GM12878 (cell line): ENCODE data around the gene CD55. TPM values are rescaled to one million over a fixed set of nuclear protein-coding genes. Genes with fewer than 3 reads are reported as not detected.

Experiments
- CBFB ChIP-seq: IDR thresholded peaks from 2 replicates; pipeline ENCODE4 v1.6.1; 2016; ENCODE audit warnings: antibody characterized with exemption, low read depth
- CBX3 ChIP-seq: fragments of 200-600 bp; sonication (generic); IDR thresholded peaks from 2 replicates; pipeline ENCODE4 v1.6.1; 2016; ENCODE audit warnings: low read depth, borderline replicate concordance
- HDAC6 ChIP-seq: fragments of 200-600 bp; sonication (generic); IDR thresholded peaks from one replicate; pipeline ENCODE4 v1.8.0; 2017; ENCODE audit warnings: antibody characterized with exemption; ENCODE audit not compliant: unreplicated experiment
- KDM1A ChIP-seq: fragments of 200-600 bp; sonication (generic); IDR thresholded peaks from 2 replicates; pipeline ENCODE4 v1.6.1; 2016; ENCODE audit warnings: borderline replicate concordance
- MEF2A ChIP-seq: IDR thresholded peaks from 2 replicates; pipeline ENCODE4 v1.6.1; 2011; ENCODE audit warnings: low read depth, mild to moderate bottlenecking, low read length, moderate library complexity; ENCODE audit not compliant: insufficient read depth
- MXI1 ChIP-seq: fragments of 150-350 bp; IDR thresholded peaks from 2 replicates; pipeline ENCODE4 v1.6.1; 2011; ENCODE audit warnings: low read depth, mild to moderate bottlenecking, inconsistent platforms, low read length, improper control_type of control experiment
- NKRF ChIP-seq: fragments of 450-650 bp; conservative IDR thresholded peaks from 2 replicates; pipeline ENCODE4 v1.6.1; 2017; ENCODE audit warnings: mild to moderate bottlenecking, moderate library complexity
- PAX5 ChIP-seq: IDR thresholded peaks from 2 replicates; pipeline ENCODE4 v1.6.1; 2011; ENCODE audit warnings: low read depth, low read length, borderline replicate concordance
- SPI1 ChIP-seq: IDR thresholded peaks from 2 replicates; pipeline ENCODE4 v1.6.1; 2011; ENCODE audit warnings: low read depth, mild to moderate bottlenecking, low read length, moderate library complexity, borderline replicate concordance; ENCODE audit not compliant: insufficient read depth
- STAT1 ChIP-seq: fragments of 450-650 bp; conservative IDR thresholded peaks from 2 replicates; pipeline ENCODE4 v1.6.1; 2014; ENCODE audit warnings: antibody characterized with exemption, mild to moderate bottlenecking
- TBL1XR1 ChIP-seq: IDR thresholded peaks from 2 replicates; pipeline ENCODE4 v1.6.1; 2012; ENCODE audit warnings: low read depth, low read length, improper control_type of control experiment
- USF1 ChIP-seq: IDR thresholded peaks from 2 replicates; pipeline ENCODE4 v1.6.1; 2011; ENCODE audit warnings: borderline replicate concordance, low read depth, mild to moderate bottlenecking, moderate library complexity, mixed read lengths, low read length; ENCODE audit not compliant: insufficient read depth; ENCODE audit errors: extremely low read length
- polyA plus RNA-seq, 11 experiments: library from polyadenylated mRNA; depleted of rRNA in 4 of 11; unstranded in 6 of 11; stranded (reverse) in 5 of 11; fragments of >200 nt; fragmentation: Nextera tagmentation in 4 of 11; fragmentation: Illumina TruSeq in 1 of 11; extraction: Ambion mirVana in 4 of 11; extraction: Trizol in 1 of 11; gene quantifications; 1 replicate in 1 of 11; 2 replicates in 10 of 11; pipeline versions ENCODE4 v1.2.1 to v1.2.3, GENCODE V29; 2011 to 2016; ENCODE audit warnings: inconsistent platforms in 2 of 11, missing spikeins in 2 of 11, low read depth in 1 of 11
- total RNA-seq, 4 experiments: library from RNA; depleted of rRNA in 3 of 4; stranded (reverse); fragments of >200 nt in 3 of 4; fragmentation: Illumina TruSeq in 1 of 4; extraction: Trizol in 1 of 4; gene quantifications; 2 replicates each; pipeline versions ENCODE4 v1.2.1 to v1.2.3, GENCODE V29; 2013 to 2021
- TF ChIP-seq, protein P1 (sequence below): fragments of 450-650 bp; IDR thresholded peaks from 2 replicates; pipeline ENCODE4 v1.6.1; 2016; ENCODE audit warnings: mild to moderate bottlenecking
- TF ChIP-seq, protein P2 (sequence below): IDR thresholded peaks from 2 replicates; pipeline ENCODE4 v1.6.1; 2012; ENCODE audit warnings: low read depth, low read length, improper control_type of control experiment
- TF ChIP-seq, protein P3 (sequence below), 3 experiments: IDR thresholded peaks in 2 of 3; conservative IDR thresholded peaks in 1 of 3; 2 replicates each; pipeline ENCODE4 v1.5.1; 2011; ENCODE audit warnings: low read depth in 3 of 3, low read length in 3 of 3, mild to moderate bottlenecking in 3 of 3, control low read depth in 2 of 3, moderate library complexity in 2 of 3, inconsistent platforms in 1 of 3, mixed read lengths in 1 of 3; ENCODE audit not compliant: control insufficient read depth in 2 of 3, insufficient read depth in 1 of 3; ENCODE audit errors: extremely low read depth in 1 of 3
- TF ChIP-seq, protein P4 (sequence below): IDR thresholded peaks from 2 replicates; pipeline ENCODE4 v1.6.1; 2012; ENCODE audit warnings: improper control_type of control experiment, low read depth, low read length; ENCODE audit not compliant: insufficient replicate concordance

The CD55 gene
- total and polyA plus RNA-seq, 10 of the 15 experiments (the other 5 are each of a cell fraction or from before 2014, with no cell fraction given): 5.2 to 46.5 (median 15.1) TPM

GRCh38 chr1:207321079-207321789 lies at the start of gene CD55 (continued):
- TF ChIP-seq, protein P1, sequence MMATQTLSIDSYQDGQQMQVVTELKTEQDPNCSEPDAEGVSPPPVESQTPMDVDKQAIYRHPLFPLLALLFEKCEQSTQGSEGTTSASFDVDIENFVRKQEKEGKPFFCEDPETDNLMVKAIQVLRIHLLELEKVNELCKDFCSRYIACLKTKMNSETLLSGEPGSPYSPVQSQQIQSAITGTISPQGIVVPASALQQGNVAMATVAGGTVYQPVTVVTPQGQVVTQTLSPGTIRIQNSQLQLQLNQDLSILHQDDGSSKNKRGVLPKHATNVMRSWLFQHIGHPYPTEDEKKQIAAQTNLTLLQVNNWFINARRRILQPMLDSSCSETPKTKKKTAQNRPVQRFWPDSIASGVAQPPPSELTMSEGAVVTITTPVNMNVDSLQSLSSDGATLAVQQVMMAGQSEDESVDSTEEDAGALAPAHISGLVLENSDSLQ: peak; percentile 15; the same call in 1 of the 2 replicates
- TF ChIP-seq MEF2A (0 out of 2 replicates have a peak, but pooled peaks have one; percentile 3), MXI1 (peak; percentile 93), SPI1 (no peak; the same call in 1 of the 2 replicates), TBL1XR1 (peak; percentile 85; the same call in 1 of the 2 replicates), PAX5 (peak; percentile 50; the same call in 1 of the 2 replicates), STAT1 (no peak), USF1 (no peak), CBFB (peak; percentile 96), HDAC6 (no peak), CBX3 (no peak), NKRF (no peak), KDM1A (no peak)
- TF ChIP-seq, protein P2, sequence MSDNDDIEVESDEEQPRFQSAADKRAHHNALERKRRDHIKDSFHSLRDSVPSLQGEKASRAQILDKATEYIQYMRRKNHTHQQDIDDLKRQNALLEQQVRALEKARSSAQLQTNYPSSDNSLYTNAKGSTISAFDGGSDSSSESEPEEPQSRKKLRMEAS: peak; percentile 77
- TF ChIP-seq, protein P3, sequence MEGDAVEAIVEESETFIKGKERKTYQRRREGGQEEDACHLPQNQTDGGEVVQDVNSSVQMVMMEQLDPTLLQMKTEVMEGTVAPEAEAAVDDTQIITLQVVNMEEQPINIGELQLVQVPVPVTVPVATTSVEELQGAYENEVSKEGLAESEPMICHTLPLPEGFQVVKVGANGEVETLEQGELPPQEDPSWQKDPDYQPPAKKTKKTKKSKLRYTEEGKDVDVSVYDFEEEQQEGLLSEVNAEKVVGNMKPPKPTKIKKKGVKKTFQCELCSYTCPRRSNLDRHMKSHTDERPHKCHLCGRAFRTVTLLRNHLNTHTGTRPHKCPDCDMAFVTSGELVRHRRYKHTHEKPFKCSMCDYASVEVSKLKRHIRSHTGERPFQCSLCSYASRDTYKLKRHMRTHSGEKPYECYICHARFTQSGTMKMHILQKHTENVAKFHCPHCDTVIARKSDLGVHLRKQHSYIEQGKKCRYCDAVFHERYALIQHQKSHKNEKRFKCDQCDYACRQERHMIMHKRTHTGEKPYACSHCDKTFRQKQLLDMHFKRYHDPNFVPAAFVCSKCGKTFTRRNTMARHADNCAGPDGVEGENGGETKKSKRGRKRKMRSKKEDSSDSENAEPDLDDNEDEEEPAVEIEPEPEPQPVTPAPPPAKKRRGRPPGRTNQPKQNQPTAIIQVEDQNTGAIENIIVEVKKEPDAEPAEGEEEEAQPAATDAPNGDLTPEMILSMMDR (IDR thresholded peaks at IDR 0.05 in 2 of 3, conservative IDR thresholded peaks at IDR 0.05 in 1 of 3; ENCODE audit: control insufficient read depth in 2 of 3, extremely low read depth in 1 of 3, insufficient read depth in 1 of 3, low read depth in 3 of 3, low read length in 3 of 3): peak; percentile 16 to 39 (median 37); a peak in 4 of 6 replicates
- TF ChIP-seq, protein P4, sequence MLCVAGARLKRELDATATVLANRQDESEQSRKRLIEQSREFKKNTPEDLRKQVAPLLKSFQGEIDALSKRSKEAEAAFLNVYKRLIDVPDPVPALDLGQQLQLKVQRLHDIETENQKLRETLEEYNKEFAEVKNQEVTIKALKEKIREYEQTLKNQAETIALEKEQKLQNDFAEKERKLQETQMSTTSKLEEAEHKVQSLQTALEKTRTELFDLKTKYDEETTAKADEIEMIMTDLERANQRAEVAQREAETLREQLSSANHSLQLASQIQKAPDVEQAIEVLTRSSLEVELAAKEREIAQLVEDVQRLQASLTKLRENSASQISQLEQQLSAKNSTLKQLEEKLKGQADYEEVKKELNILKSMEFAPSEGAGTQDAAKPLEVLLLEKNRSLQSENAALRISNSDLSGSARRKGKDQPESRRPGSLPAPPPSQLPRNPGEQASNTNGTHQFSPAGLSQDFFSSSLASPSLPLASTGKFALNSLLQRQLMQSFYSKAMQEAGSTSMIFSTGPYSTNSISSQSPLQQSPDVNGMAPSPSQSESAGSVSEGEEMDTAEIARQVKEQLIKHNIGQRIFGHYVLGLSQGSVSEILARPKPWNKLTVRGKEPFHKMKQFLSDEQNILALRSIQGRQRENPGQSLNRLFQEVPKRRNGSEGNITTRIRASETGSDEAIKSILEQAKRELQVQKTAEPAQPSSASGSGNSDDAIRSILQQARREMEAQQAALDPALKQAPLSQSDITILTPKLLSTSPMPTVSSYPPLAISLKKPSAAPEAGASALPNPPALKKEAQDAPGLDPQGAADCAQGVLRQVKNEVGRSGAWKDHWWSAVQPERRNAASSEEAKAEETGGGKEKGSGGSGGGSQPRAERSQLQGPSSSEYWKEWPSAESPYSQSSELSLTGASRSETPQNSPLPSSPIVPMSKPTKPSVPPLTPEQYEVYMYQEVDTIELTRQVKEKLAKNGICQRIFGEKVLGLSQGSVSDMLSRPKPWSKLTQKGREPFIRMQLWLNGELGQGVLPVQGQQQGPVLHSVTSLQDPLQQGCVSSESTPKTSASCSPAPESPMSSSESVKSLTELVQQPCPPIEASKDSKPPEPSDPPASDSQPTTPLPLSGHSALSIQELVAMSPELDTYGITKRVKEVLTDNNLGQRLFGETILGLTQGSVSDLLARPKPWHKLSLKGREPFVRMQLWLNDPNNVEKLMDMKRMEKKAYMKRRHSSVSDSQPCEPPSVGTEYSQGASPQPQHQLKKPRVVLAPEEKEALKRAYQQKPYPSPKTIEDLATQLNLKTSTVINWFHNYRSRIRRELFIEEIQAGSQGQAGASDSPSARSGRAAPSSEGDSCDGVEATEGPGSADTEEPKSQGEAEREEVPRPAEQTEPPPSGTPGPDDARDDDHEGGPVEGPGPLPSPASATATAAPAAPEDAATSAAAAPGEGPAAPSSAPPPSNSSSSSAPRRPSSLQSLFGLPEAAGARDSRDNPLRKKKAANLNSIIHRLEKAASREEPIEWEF: no peak
